Retina (tissue), 1 donor: ENCODE data around the gene AP2A2.
A peak's percentile ranks its signal among the peaks of the same experiment; 100 is the strongest.

ENCODE experiments used
- DNase-seq: peaks from one replicate; pipeline ENCODE4 v3.0.0-alpha.2; 2016

Gene AP2A2

GRCh38 chr11:1047595-1048156 is 122.0 kb downstream of the AP2A2 start:
- DNase-seq, result no peak

GRCh38 chr11:1048375-1049070 is 122.9 kb downstream of the AP2A2 start:
- no peak for DNase-seq

DNA sequence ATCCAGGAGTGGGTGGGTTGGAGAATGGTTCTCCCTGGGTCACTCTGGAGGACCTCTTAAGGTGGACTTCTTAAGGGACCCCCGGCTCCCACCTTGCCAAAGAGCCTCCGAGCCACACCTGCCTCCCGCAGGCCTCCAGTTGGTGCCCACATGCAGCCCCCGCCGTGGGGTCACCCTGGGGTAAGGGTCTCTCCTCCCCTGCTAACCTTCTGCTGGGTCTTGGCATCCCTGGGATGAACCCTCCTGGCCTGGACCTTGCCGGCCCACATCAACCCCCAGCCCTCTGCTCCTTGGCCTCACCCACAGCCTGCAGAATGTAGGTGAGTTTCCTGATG is 123.4 kb downstream of the AP2A2 start:
- no peak for DNase-seq

DNA sequence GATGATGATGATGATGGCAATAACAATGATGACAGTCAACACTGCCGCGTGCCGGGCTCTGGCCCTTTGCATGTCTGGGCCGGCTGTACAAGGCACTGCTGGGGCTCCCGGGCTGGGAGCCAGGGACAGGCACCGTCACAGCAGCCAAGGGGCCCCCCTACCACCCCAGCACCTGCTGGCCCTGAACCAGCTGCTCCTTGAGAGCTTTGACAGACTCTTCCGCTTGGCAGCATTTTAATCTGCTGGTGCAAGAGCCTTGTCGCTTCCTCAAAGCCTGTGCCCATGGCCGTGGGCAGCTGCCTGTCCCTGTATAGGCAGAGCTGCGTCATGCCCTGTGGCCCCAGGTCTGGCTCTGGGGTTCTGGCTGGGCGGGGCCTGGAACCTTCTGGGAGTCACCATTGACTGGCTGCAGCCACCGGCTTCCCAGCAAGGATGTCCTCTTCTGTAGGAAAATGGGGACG is 123.8 kb downstream of the AP2A2 start:
- no peak for DNase-seq

GRCh38 chr11:1049911-1050580 is 124.4 kb downstream of the AP2A2 start:
- no peak for DNase-seq

- DNase-seq, result peak; percentile 88
These were observed 125.1 kb downstream of the AP2A2 start for GRCh38 chr11:1050581-1051355.

DNA sequence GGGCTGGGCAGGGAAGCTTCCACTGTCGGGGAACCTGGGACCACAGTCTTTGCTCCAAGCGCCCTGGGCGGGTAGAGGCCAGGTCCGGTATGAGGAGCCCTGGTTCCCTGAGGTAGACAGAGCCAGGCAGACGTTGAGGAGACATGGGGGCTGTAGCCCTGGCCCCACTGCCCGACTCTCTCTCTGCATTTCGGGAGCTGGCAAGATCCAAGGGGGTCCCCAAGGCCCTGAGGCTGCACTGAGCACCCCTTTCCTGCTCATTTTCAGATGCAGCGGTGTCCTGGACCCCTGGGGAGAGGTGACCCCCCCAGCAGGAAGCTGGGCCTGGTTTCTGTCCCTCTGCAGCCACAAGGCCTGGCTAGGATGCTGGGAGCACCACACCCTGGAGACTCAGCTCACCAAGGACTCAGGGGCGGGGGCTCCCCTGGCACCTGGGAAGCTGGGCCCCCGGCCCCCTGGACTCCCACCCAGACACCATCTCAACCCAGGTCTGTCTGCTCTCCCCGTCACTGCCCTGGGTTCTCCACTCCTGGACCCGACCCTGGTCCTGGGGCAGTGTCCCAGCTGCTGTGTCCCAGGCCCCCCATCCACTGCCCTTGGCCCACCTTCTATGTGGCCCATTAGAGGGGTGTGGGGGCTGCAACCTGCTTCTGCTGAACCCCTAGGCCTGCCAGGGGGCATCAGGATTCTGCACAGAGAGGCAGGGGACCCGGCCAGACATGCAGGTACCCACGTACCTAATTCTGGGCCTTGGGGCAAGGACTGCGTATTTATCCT is 125.9 kb downstream of the AP2A2 start:
- no peak for DNase-seq

- no peak for DNase-seq
These were observed 126.7 kb downstream of the AP2A2 start for GRCh38 chr11:1052133-1053011.

- no peak for DNase-seq
These were observed 127.6 kb downstream of the AP2A2 start for GRCh38 chr11:1053121-1053901.

- DNase-seq, result no peak
These were observed 128.8 kb downstream of the AP2A2 start for GRCh38 chr11:1054143-1055108.

DNA sequence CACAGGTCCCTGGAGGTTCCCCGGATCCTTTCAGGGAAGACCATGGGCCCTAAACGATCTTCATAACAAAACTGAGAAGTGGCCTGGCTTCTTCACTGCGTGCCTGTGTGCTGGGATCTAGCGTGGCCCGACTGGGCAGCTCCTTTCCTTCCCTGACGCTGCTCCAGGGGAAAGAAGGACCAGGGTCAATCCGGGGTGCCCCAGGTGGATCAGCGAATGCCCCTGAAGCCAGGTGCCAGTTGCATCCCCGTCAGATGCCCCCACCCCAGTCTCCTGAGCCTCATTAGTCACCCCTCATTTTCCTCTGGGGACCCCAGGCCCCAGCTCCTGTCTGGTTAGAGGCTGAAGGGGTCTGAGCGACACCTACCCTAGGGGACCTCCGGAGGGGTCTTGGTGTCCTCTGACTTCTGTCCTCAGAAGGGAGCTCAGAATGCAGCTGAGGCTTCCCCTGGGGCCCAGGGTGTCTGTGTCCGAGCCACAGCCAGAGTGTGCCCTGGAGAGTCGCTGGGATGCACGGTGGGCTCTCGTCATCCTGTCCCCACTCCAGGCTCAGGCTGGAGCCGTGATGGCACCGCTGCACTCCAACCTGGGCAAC is 129.5 kb downstream of the AP2A2 start:
- DNase-seq, result no peak

DNA sequence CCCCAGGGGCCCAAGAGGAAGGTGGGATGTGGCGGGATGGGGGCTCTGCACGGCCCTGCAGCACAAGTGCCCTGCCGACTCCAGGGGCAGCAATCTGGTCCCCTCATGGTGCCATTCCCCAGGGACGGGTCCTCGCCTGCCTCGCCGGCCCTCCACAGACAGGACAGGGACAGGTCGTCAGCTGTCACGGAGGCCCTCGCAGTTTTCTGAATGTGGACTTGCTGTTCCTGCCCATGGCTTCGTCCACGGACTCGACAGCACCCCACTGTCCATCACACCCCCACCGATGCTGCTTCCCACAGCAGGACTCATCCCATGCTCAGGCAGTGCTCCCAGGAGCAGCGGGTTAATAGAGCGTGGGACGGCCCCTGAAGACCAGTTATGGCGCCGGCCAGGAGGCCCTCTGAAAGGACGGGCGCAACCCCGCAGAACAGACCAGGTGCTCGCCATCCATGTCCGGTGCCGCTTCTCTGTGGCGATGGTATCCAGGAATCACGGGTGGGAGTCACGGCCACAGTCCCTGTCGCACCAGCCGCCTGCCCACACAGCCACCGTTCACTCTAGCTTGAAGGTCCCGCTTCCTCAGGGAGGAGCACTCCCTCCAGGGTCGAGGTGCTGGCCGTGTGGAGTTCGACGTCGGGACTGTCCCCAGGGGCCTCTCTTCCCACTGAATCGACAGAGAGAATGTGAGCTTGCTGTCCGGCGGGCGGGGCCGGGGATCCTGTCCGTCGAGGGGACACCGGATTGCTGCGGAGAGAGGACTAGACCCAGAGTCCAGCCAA is 130.5 kb downstream of the AP2A2 start:
- DNase-seq, result no peak

DNA sequence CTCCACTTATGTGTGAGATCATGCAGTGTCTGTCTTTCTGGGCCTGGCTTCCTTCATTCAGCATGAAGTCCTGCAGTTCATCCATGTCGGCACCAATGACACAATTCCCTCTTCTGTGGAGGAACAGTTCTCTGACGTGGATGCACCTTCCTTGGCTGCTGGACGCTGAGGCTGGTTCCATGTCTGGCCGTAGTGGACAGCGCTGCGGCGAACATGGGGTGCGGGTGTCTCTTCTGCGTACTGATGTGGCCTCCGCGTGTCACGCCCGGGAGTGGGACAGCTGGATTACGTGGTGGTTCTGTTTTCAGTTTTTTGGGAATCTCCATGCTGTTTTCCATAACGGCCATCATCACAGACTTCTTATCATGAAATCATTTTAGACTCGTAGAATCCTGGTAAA is 132.1 kb downstream of the AP2A2 start:
- DNase-seq, result no peak

DNA sequence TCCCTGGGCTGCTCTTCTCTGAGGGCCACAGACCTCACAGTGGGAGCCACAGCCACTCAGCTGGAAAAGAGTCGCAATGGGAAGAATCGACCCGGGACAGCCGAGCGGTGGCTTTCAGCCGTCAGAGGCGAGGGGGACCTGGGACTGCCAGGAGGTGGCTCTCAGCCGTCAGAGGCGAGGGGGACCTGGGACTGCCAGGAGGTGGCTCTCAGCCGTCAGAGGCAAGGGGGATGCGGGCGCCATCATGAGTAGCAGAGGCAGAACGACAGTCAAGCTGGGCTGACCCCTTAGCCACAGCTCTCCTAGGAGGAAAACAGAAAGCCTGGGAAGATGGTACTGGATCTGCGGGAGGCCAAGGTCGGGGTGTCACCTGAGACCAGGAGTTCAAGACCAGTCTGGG is 134.1 kb downstream of the AP2A2 start:
- peak; percentile 5 for DNase-seq

DNA sequence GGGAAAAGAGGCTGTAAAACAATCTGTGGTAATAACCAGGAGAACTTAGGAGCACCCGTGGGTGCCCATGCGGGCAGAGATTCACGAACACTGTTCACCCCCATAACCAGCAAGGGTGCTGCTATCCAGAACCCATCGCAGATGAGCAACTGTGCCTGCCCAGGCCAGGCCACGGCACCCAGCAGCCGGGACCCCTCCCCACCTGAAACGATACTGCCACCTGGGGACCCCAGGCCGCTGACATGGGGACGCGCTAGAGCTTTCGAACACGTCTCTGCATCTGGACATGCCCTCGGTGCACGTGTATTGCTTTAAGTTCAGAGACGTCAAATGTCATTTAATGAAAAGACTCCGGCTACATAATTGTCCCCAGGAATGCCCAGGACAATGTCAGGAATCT is 134.7 kb downstream of the AP2A2 start:
- DNase-seq, result no peak

DNA sequence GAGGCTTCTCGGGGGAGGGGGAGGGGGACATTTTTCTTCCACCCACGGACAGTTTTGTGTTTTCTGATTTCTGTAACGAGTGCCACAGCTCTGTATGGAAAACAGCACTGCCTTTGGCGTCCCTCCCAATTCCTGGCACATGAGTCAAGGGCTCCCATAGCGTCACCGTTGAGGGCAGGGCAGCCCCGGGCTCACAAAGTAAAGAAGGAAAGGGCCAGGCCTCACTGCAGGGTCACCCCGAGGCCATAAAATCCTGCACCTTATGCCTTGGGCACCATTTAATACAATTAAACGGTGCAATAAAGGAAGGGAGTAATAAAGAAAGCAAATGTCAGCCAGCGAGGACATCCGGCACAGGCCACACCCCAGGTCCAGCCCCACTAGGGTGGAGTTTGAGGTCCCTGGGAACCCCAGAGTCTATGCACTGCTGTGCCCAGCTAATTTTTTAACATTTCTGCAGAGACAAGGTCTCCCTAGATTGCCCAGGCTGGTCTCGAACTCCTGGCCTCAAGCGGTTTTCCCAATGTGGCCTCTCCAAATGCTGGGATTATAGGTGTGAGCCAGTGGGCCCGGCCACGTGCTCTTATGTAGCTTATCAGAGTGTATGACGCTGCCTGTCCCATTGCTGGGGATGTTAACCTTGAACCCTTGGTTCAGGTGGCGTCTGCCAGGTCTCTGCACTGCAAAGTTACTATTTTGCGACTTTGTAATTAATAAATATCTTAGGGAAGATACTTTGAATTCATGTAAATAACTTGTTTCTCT is 135.4 kb downstream of the AP2A2 start:
- no peak for DNase-seq
